Measurements from ENCODE around the gene HLTF. TPM values are rescaled to one million over a fixed set of nuclear protein-coding genes. Genes with fewer than 3 reads are reported as not detected.

The HLTF gene
- total and polyA plus RNA-seq, 2 of the 13 experiments (the other 11 are each of a cell fraction or from before 2014, with no cell fraction given), result 12.0 to 22.9 TPM

- TF ChIP-seq SCMH1 (CRISPR knock-in tag; IDR thresholded peaks at IDR 0.05; ENCODE audit: borderline replicate concordance), result no peak
- 0 out of 2 replicates have a peak, but pooled peaks have one; percentile 48 for TF ChIP-seq AKAP8 (CRISPR knock-in tag; IDR thresholded peaks at IDR 0.05)
- TF ChIP-seq MYNN (CRISPR knock-in tag; IDR thresholded peaks at IDR 0.05; ENCODE audit: low read depth), result no peak
- TF ChIP-seq ZNF552 (CRISPR knock-in tag; IDR thresholded peaks at IDR 0.05; ENCODE audit: borderline replicate concordance), result 0 out of 2 replicates have a peak, but pooled peaks have one; percentile 22
- TF ChIP-seq ZFY (CRISPR knock-in tag; IDR thresholded peaks at IDR 0.05), result peak; percentile 84
- TF ChIP-seq ZNF512 (CRISPR knock-in tag; IDR thresholded peaks at IDR 0.05), result no peak
- no peak for TF ChIP-seq ZNF382 (CRISPR knock-in tag; IDR thresholded peaks at IDR 0.05; ENCODE audit: borderline replicate concordance)
- TF ChIP-seq RFXANK (CRISPR knock-in tag; IDR thresholded peaks at IDR 0.05), result no peak
- 0 out of 2 replicates have a peak, but pooled peaks have one; percentile 59 for TF ChIP-seq ZNF546 (CRISPR knock-in tag; conservative IDR thresholded peaks at IDR 0.05)
- TF ChIP-seq ZBTB7B (CRISPR knock-in tag; IDR thresholded peaks at IDR 0.05), result peak; percentile 62; the same call in 1 of the 2 replicates
- TF ChIP-seq AFF4 (CRISPR knock-in tag; IDR thresholded peaks at IDR 0.05), result no peak
- no peak for TF ChIP-seq ZNF652 (CRISPR knock-in tag; IDR thresholded peaks at IDR 0.05; ENCODE audit: borderline replicate concordance, low read depth)
- TF ChIP-seq ZNF318 (CRISPR knock-in tag; IDR thresholded peaks at IDR 0.05), result no peak
- TF ChIP-seq EP300 (IDR thresholded peaks at IDR 0.05; ENCODE audit: low read depth in 2 of 2, low read length in 2 of 2), result 0 out of 4 replicates have a peak, but pooled peaks of 1 of the 2 experiments have one; percentile 6
- no peak for TF ChIP-seq EP300 (CRISPR knock-in tag; IDR thresholded peaks at IDR 0.05; ENCODE audit: borderline replicate concordance)
These were observed 43.2 kb upstream of the HLTF start, which contains the start of gene HPS3 (continued) for GRCh38 chr3:149129326-149130205.
